GM12875 (cell line): Measurements from ENCODE around the gene SMU1.

ENCODE experiments used
- H3K4me3 ChIP-seq: one replicate; pipeline ENCODE4 v1.5.1; 2011; ENCODE audit warnings: low read depth, low read length, control low read depth
- TF ChIP-seq, protein P1 (sequence below): IDR thresholded peaks from 2 replicates; pipeline ENCODE4 v1.5.1; 2011; ENCODE audit warnings: low read depth, mild to moderate bottlenecking, control low read depth, inconsistent platforms, low read length, moderate library complexity, borderline replicate concordance; ENCODE audit not compliant: insufficient read depth

SMU1 gene

DNA sequence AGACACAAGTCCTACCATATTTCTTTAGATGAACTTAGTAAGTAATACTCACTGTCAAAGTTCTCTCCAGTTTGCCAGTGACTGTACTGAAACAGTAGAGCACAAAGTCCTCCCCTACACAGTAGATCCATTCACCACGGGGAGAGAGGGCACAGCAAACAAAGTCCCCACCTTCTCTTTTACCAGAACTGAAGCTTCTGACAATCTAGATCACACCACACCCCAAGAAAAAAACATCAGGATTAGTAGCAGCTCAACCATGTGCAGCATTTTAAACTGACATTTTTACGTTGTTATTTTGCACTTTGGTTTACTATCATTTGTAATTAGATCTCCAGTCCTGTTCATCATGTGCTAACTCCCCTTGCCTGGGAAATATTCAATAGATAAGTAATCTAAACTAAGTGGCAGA is 28.4 kb downstream of the SMU1 start:
- no peak overlapping the region for H3K4me3 ChIP-seq
- TF ChIP-seq, protein P1, sequence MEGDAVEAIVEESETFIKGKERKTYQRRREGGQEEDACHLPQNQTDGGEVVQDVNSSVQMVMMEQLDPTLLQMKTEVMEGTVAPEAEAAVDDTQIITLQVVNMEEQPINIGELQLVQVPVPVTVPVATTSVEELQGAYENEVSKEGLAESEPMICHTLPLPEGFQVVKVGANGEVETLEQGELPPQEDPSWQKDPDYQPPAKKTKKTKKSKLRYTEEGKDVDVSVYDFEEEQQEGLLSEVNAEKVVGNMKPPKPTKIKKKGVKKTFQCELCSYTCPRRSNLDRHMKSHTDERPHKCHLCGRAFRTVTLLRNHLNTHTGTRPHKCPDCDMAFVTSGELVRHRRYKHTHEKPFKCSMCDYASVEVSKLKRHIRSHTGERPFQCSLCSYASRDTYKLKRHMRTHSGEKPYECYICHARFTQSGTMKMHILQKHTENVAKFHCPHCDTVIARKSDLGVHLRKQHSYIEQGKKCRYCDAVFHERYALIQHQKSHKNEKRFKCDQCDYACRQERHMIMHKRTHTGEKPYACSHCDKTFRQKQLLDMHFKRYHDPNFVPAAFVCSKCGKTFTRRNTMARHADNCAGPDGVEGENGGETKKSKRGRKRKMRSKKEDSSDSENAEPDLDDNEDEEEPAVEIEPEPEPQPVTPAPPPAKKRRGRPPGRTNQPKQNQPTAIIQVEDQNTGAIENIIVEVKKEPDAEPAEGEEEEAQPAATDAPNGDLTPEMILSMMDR, result no peak

DNA sequence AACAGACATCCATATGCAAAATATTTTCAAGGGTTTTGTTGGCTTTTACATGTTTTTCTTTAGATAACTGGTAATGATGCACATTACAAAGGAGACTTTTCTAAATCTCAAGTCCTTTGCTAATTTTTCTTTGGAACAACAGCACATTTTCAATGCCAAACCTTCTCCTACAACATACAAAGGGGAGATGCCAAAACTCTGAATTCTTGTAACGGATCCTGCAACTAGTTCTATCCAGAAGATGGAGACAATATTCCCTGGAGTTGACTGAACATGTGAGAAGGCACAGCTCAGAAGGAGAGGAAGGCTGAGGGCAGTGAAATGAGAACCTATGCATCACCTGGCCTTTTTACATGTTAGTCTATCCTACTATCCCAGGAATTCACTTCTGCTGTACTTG is 30.4 kb downstream of the SMU1 start:
- H3K4me3 ChIP-seq, result no peak overlapping the region
- TF ChIP-seq, protein P1, result no peak

DNA sequence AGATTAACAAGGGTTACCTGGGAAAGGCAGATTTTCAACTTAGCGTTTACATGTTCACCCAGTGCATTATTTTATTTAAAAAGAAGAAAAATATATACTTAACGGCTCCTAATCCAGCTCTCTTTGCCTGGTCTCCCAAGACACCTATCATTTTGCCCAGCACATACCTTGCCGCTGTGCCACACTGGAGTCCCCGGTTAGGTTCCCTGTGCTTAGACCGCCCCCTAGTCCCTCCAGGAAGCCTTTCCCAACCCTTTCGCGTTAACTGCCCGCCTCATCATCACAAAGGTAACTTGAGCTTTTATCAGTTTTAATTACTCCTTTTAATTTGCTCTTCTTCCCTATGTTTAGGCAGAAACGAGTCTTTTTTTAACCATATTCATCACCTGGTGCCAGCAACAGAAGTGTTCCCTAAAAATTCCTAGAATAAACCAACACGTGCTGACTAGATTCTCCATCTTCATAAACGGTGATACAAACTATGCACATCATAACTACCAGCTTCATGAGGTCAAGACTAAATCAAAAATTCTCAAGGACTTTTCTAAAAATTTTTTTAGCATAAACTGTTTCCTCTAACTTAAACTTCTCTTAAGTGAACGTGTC is 31.7 kb downstream of the SMU1 start:
- H3K4me3 ChIP-seq, result peak overlapping the region; percentile 54
- TF ChIP-seq, protein P1, result no peak

DNA sequence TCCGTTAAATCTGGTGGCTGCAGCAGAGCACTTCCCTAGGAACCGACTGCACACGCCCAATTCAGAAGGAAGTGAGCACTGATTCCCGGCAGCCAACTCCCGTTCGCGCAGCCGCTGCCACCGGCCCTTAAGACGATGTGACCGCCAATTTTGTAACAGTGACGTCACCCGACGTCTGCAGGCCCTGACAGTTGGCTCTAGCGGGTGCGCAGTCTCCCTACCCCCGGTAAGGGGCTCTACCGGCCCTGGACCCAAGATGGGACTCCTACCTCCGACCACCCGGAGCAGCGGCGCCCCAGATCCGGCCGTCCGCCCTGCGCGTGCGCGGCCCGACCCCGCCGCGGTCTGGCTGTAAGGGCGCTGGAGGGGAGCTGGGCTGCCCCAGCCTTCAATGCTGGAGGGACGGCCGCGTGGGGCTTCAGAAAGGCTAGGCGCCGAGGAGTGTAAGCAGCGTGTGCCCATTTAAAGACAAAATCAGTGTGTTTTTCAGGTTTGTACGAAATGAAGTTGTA is 32.3 kb downstream of the SMU1 start:
- peak overlapping the region; percentile 54 for H3K4me3 ChIP-seq
- TF ChIP-seq, protein P1, result no peak

DNA sequence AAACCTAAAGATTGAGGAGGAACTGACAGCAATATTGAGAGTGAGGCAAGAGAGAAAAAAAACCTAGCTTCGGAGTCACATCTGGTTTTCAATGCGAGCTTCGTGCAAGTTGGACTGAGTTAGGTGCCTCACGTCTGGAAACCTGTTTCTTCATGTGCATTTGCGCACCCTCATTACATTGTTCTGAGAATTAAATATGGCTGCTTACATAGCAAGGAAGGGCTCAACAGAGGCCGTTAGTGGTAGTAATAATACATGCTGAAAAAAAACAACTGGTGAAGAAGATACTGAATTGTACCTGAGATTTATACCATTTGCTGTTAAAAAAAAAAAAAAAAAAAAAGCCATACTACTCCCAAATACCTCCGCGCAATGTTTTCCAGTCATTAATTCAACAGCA is 32.8 kb downstream of the SMU1 start:
- peak overlapping the region; percentile 54 for H3K4me3 ChIP-seq
- TF ChIP-seq, protein P1, result no peak

DNA sequence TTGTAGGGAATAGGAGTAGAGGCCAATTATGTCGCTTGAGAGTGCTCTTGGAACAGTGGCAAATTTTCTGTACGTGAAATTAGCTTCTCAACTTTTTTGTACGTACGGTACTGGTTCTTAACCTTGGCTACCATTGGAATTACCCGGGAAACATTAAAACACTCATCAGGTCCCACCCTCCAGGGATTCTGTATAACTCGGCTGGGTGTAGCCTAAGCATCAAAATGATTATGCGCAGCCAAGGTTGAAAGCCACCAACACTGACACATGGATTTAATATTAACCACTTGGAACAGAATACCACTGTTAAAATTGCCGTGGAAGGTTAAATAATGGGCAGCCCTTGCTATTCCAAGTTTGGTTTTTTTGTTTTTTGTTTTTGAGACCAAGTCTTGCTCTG is 34.0 kb downstream of the SMU1 start:
- TF ChIP-seq, protein P1, result no peak
- H3K4me3 ChIP-seq, result no peak overlapping the region

DNA sequence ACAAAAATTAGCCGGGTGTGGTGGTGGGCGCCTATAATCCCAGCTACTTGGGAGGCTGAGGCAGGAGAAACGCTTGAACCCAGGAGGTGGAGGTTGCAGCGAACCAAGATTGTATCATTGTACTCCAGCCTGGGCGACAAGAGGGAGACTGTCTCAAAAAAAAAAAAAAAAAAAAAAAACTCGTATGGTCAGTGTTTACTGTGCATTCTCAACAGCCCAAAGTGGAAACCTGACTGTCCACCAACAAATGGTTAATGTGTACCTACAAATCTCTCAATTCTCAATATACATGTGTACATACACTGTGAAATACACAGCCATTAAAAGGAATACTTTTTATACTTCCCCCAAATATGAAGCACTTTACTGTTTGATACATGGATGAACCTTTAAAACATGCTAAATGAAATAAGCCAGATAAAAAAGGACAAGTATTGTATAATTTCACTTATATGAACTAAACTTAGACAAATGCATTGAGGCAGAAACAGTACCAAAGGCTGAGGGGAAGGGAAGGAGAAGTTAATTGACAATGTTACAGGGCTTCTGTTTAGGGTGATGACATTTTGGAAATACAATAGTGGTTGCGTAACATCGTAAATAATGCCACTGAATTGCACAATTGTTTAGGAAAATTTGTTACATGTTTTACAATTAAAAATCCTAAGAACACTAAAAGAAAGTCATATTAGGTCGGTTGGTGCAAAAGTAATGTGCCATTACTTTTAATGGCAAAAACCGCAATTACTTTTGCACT is 34.9 kb downstream of the SMU1 start:
- TF ChIP-seq, protein P1, result no peak
- no peak overlapping the region for H3K4me3 ChIP-seq
